Activated CD8-positive, alpha-beta memory T cell treated with anti-CD3 and anti-CD28 coated beads, Interleukin-2, amount 50 U/mL, for 48 hours (primary cell): ENCODE data around the gene ZNF322.
A peak's percentile ranks its signal among the peaks of the same experiment; 100 is the strongest.

Experiments used
- DNase-seq: peaks from one replicate; pipeline ENCODE4 v3.0.0-alpha.2; 2020

ZNF322 gene

GRCh38 chr6:26613689-26614683 lies 45.6 kb downstream of the ZNF322 start:
- no peak for DNase-seq

- DNase-seq, result no peak
Measured at GRCh38 chr6:26613201-26613600, 46.3 kb downstream of the ZNF322 start.

DNA sequence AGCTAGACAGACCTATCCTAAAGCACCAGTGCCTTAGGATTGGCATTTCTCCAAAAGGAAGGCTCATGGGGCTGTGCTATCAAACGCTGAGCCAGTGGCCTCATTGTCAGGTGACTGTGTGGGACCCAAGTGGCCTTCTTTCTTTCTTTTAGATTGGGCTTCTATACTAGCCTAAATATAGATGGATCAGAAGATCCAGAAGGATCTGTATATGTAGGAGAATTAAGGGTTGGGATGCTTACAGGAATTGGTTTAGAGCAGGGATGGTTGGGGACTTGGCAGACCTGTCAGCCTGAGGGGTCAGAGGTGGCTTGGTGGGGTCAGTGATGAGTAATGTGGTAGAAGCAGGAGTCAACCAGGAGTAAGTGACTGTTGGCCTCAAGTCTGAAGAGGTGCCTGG lies 47.9 kb downstream of the ZNF322 start:
- no peak for DNase-seq

- DNase-seq, result no peak
Measured at GRCh38 chr6:26609463-26609862, 50.1 kb downstream of the ZNF322 start.

DNA sequence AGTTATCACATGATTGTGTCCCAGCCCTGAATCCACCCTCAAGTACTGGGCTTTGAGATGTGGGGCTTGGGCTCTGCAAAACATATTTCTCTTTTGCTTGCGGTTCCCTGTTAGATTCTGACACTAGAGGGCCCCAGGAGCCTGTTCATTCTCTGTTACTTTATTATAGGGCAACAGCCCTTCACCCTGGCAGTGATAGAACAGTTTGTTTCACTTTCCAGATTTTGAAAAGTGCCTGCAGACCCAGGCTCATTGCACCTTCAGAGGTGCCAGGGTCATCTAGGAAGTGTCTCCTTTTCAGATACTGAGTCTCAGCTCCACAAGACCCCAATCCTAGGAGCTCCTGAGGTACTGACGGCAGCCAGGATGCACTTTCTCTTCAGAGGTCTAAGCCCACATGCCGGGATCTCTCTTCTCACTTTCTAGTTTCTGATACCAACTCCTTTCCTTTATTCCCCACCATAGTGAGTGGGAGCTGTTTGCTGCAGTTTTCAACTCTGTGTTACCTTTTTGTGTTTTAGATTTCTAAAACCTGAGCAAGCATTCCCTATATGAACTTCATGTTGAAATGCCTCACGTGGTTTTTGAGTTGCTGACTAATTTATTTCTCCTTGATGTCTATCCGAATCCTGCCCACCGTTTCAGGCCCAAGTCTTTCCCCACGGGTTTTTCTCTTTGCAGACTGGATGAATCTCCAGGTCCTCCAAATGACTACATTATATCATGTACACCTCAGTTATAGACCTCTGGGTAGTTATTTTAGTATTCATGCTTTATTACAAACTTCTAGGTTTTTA lies 51.9 kb downstream of the ZNF322 start:
- no peak for DNase-seq

GRCh38 chr6:26604797-26605196 lies 54.7 kb downstream of the ZNF322 start:
- no peak for DNase-seq

DNA sequence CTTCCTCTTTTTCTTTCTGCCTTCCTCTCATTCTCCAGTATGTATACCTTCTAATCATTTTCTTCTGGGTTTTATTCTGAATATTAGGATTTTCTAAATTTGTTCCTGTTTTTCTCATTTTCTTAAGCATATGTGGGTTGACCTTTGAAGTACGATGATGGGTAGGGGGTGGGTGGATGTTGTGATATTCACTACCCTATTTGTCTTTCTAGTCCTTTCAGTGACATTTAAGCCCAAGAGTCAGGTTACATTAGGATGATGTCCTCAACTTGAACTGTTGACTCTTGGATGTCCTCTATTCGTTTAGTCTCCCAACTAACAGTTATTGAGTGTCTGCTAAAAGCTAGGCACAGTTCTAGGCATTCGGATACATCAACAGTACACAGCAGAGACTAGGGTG lies 55.5 kb downstream of the ZNF322 start:
- DNase-seq, result no peak

DNA sequence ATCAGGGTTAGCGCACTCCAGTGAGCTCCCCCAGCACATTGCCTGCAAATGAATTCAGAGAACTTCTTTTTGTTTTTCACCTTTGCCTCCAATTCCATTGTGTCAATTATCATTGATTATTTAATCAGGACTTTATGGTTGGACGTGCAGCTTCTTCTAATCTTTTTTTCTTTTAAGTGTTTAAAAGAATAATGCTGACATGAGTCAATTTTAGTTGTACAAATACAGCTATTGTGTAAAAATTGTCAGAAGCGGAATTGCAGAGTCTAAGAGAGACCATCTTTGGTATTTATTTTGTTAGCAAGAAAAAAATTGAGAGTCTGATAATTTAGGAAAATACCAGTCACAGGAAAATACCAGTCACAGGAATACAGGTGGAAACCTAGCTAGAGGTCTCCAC lies 57.3 kb downstream of the ZNF322 start:
- DNase-seq, result no peak

- DNase-seq, result no peak
Measured at GRCh38 chr6:26600759-26601158, 58.8 kb downstream of the ZNF322 start.

- no peak for DNase-seq
Measured at GRCh38 chr6:26599591-26599990, 60.0 kb downstream of the ZNF322 start.

- no peak for DNase-seq
Measured at GRCh38 chr6:26599134-26599533, 60.4 kb downstream of the ZNF322 start.

GRCh38 chr6:26598267-26598666 lies 61.3 kb downstream of the ZNF322 start:
- DNase-seq, result no peak

GRCh38 chr6:26597821-26598220 lies 61.7 kb downstream of the ZNF322 start:
- no peak for DNase-seq

DNA sequence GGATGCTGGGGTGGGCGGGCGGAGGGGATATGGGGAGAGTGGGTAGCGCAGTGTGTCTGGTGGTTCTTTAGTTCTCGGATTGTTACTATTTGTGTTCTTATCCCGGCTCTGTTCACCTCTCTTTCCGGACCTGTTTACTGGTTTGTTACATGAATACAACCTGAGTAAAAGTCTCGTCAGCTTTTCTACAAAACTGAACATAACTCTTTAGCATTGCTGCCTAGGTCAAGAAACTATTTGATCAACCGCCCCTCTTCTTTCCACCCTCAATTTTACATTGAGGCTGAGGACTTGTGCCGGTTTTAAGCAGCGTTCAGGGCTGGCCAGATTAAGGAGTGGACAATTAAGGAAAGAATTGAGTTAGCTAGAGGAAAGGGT lies 62.2 kb downstream of the ZNF322 start:
- DNase-seq, result no peak

DNA sequence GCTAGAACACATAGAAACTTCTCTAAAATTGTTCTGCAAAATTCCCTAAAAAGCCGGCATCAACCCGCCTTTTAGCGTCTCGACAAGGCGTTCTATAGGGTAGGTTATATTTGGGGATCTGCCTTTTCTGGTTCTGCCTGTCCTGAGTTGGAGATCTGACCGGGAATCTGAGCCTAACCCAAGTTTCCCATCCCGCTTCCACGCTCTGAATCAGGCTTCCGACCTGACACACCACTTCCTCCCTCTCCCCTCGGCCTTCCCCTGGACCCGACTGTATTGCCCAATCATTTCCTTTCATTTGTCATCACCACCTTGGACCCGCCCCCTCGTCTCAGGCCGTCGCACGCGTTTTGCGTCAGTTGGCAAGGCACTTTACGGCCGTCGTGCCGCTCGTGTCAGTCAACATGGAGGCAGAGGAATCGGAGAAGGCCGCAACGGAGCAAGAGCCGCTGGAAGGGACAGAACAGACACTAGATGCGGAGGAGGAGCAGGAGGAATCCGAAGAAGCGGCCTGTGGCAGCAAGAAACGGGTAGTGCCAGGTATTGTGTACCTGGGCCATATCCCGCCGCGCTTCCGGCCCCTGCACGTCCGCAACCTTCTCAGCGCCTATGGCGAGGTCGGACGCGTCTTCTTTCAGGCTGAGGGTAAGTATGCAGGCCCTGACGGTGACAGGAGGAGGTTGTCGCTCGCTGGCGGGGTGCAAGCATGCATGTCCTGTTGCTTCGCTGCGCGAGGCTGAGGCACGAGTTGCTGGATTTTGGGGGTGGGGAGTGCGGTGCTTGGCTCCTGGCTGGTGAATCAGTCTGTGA lies 62.8 kb downstream of the ZNF322 start, which contains the start of gene ABT1:
ABT1 (plus strand) TSS at position 375 of the 810 bp plus-strand sequence; CDS start at position 405, 30 bp downstream.
- peak; percentile 98 for DNase-seq

DNA sequence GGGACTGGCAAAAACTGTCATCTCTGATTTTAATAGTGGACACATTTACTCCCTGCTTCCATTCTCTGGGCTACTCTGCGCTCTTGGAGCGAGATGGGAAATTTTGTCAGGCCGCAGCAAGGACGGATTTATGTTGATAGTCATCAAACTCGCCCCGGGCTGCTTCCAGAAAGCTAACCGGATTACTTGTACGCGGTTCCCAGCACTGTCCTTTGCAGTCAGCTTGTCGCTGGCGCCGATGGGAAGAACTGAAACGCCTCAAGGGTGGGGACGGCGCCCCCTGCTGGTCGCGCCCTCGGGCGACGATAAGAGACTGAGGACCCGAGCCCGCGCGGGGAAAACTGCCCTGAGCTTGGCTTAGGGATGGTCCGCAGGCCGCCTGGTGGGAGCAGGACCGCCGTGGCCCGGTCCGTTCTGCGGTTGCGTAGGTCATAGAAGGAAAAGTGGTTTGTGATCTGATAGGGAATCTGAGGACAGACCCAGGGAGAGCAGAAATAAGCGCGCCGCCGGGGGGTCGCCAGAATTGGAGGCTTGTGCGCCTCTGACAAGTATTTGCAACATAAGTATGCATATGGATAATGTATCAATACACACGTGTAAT lies 63.8 kb downstream of the ZNF322 start:
- DNase-seq, result peak; percentile 98

GRCh38 chr6:26594730-26595632 lies 64.6 kb downstream of the ZNF322 start:
- DNase-seq, result peak; percentile 84

DNA sequence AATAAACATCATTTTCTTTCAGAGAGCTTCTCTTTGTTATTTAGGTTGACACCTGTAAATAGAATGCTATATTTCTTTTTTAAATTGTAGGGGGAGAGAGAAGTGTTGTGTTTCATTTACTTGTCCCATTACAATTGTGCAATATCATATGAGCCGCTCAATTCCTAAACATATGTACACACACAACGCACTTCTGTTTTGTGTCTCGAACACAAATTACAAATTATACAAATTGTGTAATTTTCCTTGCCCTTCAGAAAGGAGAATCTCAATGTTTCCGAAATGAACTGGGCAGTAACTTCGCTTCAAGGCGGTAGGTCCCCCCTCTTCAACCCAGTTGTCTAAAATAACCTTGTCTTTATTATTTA lies 65.4 kb downstream of the ZNF322 start:
- DNase-seq, result no peak

DNA sequence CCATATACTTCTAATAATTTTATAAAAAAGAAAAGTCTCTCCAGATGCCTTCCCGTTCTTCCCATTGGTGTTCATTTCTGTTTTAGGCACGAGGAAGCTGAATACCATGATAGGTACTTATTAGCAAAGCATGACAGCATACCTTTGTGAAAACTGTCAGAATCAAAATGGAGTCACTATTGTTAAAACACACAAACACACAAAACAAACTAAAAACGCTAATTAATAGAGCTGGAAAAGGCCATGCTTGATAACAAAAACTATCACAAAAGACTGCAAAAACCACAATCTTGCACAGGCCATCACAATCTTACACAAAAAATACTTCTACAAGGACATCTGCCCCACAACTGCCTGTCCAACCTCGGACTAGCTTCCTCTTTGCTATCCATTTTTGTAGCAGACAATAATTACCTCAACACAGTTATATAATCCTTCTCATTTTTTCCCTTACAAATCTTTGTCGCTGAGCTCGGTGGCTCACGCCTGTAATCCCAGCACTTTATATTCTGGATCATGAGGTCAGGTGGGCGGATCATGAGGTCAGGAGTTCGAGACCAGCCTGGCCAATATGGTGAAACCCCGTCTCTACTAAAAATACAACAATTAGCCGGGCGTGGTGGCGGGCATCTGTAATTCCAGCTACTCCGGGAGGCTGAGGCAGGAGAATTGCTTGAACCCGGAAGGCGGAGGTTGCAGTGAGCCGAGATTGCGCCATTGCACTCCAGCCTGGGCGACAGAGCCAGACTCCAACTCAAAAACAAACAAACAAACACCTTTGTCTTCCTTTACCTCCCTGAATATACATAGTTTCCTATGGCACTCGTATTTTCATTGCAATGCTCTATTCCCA lies 66.0 kb downstream of the ZNF322 start:
- DNase-seq, result no peak

GRCh38 chr6:26592649-26593048 lies 66.9 kb downstream of the ZNF322 start:
- no peak for DNase-seq
